ENCODE data around the gene ZIK1. TPM values are rescaled to one million over a fixed set of nuclear protein-coding genes. Genes with fewer than 3 reads are reported as not detected.

ZIK1 gene
- total and polyA plus RNA-seq, 2 experiments from 2014 or later, result 3.2 to 10.4 TPM

- Histone ChIP-seq H3K4me1 (ENCODE audit: insufficient read depth) (peaks cover 14% of the 10 kb centered on the region; the same call in 1 of the 2 replicates), H3K36me3 (ENCODE audit: low read depth) (peaks cover 31% of the 10 kb centered on the region), H3K9me3 (ENCODE audit: low read depth) (no peaks in the 10 kb centered on the region), H3K4me2 (ENCODE audit: unreplicated experiment) (no peak overlapping the region), H3K27ac (no peak overlapping the region), H3K9ac (0 out of 2 replicates have a peak overlapping the region, but pooled peaks have one; percentile 83), H3K79me2 (ENCODE audit: insufficient read depth) (peaks cover 69% of the 10 kb centered on the region), H2AFZ (no peak overlapping the region), H3F3A (ENCODE audit: insufficient read depth) (peaks cover 8% of the 10 kb centered on the region; the same call in 1 of the 2 replicates), H3K27me3 (replicated peaks; ENCODE audit: insufficient read depth) (no peaks in the 10 kb centered on the region), H3K9me2 (ENCODE audit: insufficient read depth) (no peaks in the 10 kb centered on the region), H3K4me3 (peak overlapping the region; percentile 77), H4K20me1 (ENCODE audit: insufficient read depth) (no peaks in the 10 kb centered on the region)
- TF ChIP-seq EZH2phosphoT487 (IDR thresholded peaks at IDR 0.05; ENCODE audit: insufficient read depth, low read depth) (no peak), EZH2 (IDR thresholded peaks at IDR 0.05; ENCODE audit: insufficient read depth, poor library complexity, severe bottlenecking) (no peak)
- 93% methylated on average over 5 of the region's 5 CpGs for WGBS, 2 experiments (ENCODE audit: low coverage in 1 of 2, low lambda C conversion rate in 2 of 2, missing lambda C conversion rate in 2 of 2)
- no peak for DNase-seq
- in situ Hi-C loops (cut with MboI), result no loop called here
Measured at GRCh38 chr19:57557659-57558058, 26.3 kb upstream of the ZIK1 start.

GRCh38 chr19:57558525-57558924 is 25.4 kb upstream of the ZIK1 start:
- in situ Hi-C loops (cut with MboI), result no loop called here

GRCh38 chr19:57559008-57559403 is 24.9 kb upstream of the ZIK1 start:
- peaks cover 8% of the 10 kb centered on the region; the same call in 1 of the 2 replicates for H3F3A ChIP-seq (ENCODE audit: insufficient read depth)
- peak; percentile 58 for DNase-seq
- H3K79me2 ChIP-seq (ENCODE audit: insufficient read depth), result peaks cover 56% of the 10 kb centered on the region
- H3K36me3 ChIP-seq (ENCODE audit: low read depth), result peaks cover 18% of the 10 kb centered on the region
- H4K20me1 ChIP-seq (ENCODE audit: insufficient read depth), result no peaks in the 10 kb centered on the region
- in situ Hi-C loops (cut with MboI), result no loop called here
- peaks cover 14% of the 10 kb centered on the region; the same call in 1 of the 2 replicates for H3K4me1 ChIP-seq (ENCODE audit: insufficient read depth)
- peak overlapping the region; percentile 82 for H2AFZ ChIP-seq
- peak overlapping the region; percentile 96 for H3K4me2 ChIP-seq (ENCODE audit: unreplicated experiment)
- WGBS, 2 experiments (ENCODE audit: low coverage in 1 of 2, low lambda C conversion rate in 2 of 2, missing lambda C conversion rate in 2 of 2), result 0 to 1% methylated on average over 22 of the region's 22 CpGs
- no peaks in the 10 kb centered on the region for H3K9me3 ChIP-seq (ENCODE audit: low read depth)
- no peaks in the 10 kb centered on the region for H3K9me2 ChIP-seq (ENCODE audit: insufficient read depth)
- H3K27ac ChIP-seq, result peak overlapping the region; percentile 89; the same call in 1 of the 2 replicates
- no peak for TF ChIP-seq EZH2 (IDR thresholded peaks at IDR 0.05; ENCODE audit: insufficient read depth, poor library complexity, severe bottlenecking)
- no peak for TF ChIP-seq EZH2phosphoT487 (IDR thresholded peaks at IDR 0.05; ENCODE audit: insufficient read depth, low read depth)
- peak overlapping the region; percentile 83 for H3K9ac ChIP-seq
- peak overlapping the region; percentile 77 for H3K4me3 ChIP-seq
- no peaks in the 10 kb centered on the region for H3K27me3 ChIP-seq (replicated peaks; ENCODE audit: insufficient read depth)

More at GRCh38 chr19:57558525-57558924, 25.4 kb upstream of the ZIK1 start:
- H3K9me2 ChIP-seq (ENCODE audit: insufficient read depth), result no peaks in the 10 kb centered on the region
- H3K4me3 ChIP-seq, result peak overlapping the region; percentile 77
- H3K4me1 ChIP-seq (ENCODE audit: insufficient read depth), result peaks cover 14% of the 10 kb centered on the region; the same call in 1 of the 2 replicates
- peaks cover 23% of the 10 kb centered on the region for H3K36me3 ChIP-seq (ENCODE audit: low read depth)
- H3K9ac ChIP-seq, result peak overlapping the region; percentile 83
- peak overlapping the region; percentile 89; the same call in 1 of the 2 replicates for H3K27ac ChIP-seq
- H3K4me2 ChIP-seq (ENCODE audit: unreplicated experiment), result peak overlapping the region; percentile 96
- H2AFZ ChIP-seq, result peak overlapping the region; percentile 82
- peak; percentile 53 for DNase-seq
- no peaks in the 10 kb centered on the region for H3K27me3 ChIP-seq (replicated peaks; ENCODE audit: insufficient read depth)
- no peak for TF ChIP-seq EZH2phosphoT487 (IDR thresholded peaks at IDR 0.05; ENCODE audit: insufficient read depth, low read depth)
- TF ChIP-seq EZH2 (IDR thresholded peaks at IDR 0.05; ENCODE audit: insufficient read depth, poor library complexity, severe bottlenecking), result no peak
- no peaks in the 10 kb centered on the region for H4K20me1 ChIP-seq (ENCODE audit: insufficient read depth)
- H3K9me3 ChIP-seq (ENCODE audit: low read depth), result no peaks in the 10 kb centered on the region
- H3K79me2 ChIP-seq (ENCODE audit: insufficient read depth), result peaks cover 61% of the 10 kb centered on the region
- 29 to 38% methylated on average over 6 of the region's 6 CpGs for WGBS, 2 experiments (ENCODE audit: low coverage in 1 of 2, low lambda C conversion rate in 2 of 2, missing lambda C conversion rate in 2 of 2)
- H3F3A ChIP-seq (ENCODE audit: insufficient read depth), result peaks cover 8% of the 10 kb centered on the region; the same call in 1 of the 2 replicates

- Histone ChIP-seq H3K9ac (peak within 1 kb of the TSS; percentile 83), H3K79me2 (ENCODE audit: insufficient read depth) (peaks cover 51% of the 10 kb centered on the region), H3K9me2 (ENCODE audit: insufficient read depth) (no peaks in the 10 kb centered on the region), H3K4me2 (ENCODE audit: unreplicated experiment) (peak within 1 kb of the TSS; percentile 96), H3K4me3 (peak within 1 kb of the TSS; percentile 77), H3F3A (ENCODE audit: insufficient read depth) (peaks cover 8% of the 10 kb centered on the region; the same call in 1 of the 2 replicates), H4K20me1 (ENCODE audit: insufficient read depth) (no peaks in the 10 kb centered on the region), H3K27ac (peak within 1 kb of the TSS; percentile 89), H3K9me3 (ENCODE audit: low read depth) (no peaks in the 10 kb centered on the region), H3K4me1 (ENCODE audit: insufficient read depth) (peaks cover 14% of the 10 kb centered on the region; the same call in 1 of the 2 replicates), H2AFZ (peak within 1 kb of the TSS; percentile 82), H3K36me3 (ENCODE audit: low read depth) (peaks cover 13% of the 10 kb centered on the region), H3K27me3 (replicated peaks; ENCODE audit: insufficient read depth) (no peaks in the 10 kb centered on the region)
- 1 to 2% methylated on average over 54 of the region's 56 CpGs for WGBS, 2 experiments (ENCODE audit: low coverage in 1 of 2, low lambda C conversion rate in 2 of 2, missing lambda C conversion rate in 2 of 2)
- in situ Hi-C loops (cut with MboI), result no loop called here
- TF ChIP-seq EZH2phosphoT487 (IDR thresholded peaks at IDR 0.05; ENCODE audit: insufficient read depth, low read depth), result no peak
- TF ChIP-seq EZH2 (IDR thresholded peaks at IDR 0.05; ENCODE audit: insufficient read depth, poor library complexity, severe bottlenecking), result no peak
- peak; percentile 95 for DNase-seq
Measured at GRCh38 chr19:57559404-57560025, 24.4 kb upstream of the ZIK1 start, which contains the start of gene ZNF550. Gene ZNF550, minus strand, starts transcription at chr19:57559863. Its CDS starts 181 bp downstream, at chr19:57559682.

All from GM23248 (cell line).